Activated CD4-positive, alpha-beta T cell treated with anti-CD3 and anti-CD28 coated beads for 24 hours (primary cell): ENCODE results near the gene OR6Q1.

ENCODE experiments used
- DNase-seq, 2 donors: peaks; one replicate each; pipeline ENCODE4 v3.0.0-alpha.2; 2020; ENCODE audit warnings: low read depth in 2 of 2

OR6Q1 gene

DNA sequence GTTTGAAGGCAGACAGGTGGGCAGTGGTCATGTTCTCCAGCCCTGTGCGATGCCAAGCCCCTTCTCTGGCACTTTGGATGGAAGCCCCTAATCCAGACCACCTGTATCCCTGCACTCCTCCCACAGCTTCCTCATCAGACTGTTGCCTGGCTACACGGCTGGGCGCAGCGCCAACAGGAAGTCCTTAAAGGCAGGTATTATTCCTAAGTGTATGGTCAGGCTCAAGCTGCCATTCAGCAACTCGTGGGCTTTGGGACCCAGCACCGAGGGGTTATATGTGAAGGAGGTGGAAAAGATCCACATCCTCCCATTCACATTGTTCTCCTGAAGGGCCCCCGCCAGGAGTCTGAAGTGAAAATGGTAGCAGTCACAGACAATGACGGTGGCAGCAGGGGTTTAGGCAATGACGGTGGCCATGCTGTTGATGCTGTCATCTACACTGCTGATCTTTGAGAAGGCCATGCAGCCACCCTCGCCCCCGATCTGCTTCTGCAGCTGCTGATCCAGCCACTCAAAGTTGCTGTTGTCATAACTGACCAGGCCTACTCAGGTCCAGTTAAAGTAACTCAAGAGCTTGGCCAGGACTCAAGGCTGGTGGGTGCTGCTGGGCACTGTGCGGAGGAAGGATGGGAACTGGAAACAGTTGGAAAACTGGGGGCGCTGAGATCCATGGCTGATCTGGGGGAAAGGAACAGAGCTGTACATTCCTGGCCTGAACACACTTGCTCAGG lies 27.7 kb downstream of the OR6Q1 start:
- DNase-seq = no peak

DNA sequence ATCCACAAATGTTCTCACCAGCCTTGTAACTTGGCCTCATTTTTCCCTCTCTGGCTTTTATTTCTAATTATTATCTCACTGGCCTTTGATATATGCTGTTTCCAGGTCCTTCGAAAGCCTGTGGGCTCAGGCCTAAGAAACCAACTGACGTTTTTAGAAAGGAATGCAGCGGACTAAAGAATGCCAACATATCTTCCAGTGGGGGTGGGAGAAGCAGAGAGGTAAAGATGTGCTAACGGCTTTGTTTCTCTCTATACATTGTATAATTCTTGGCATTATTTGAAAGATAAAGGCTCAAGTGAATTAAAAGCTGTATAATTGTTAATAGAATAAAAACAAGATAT lies 28.2 kb downstream of the OR6Q1 start:
- DNase-seq = no peak

DNA sequence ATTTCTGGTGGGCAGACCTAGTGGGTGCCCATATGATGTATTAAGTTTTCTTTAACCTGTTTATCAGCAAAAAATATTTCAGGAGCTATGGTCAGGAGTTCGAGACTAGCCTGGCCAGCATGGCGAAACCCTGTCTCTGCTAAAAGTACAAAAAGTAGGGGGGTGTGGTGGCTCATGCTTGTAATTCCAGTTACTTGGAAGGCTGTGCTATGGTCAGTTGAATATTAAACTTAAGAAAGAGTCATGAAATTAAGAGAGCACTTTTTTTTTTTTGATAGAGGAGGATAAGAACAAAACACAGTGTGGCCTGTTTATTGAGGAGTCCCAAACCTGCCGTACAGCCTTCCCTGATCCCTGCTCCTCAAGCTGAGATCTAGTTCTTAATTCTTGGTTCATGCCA lies 29.8 kb downstream of the OR6Q1 start:
- DNase-seq = no peak

DNA sequence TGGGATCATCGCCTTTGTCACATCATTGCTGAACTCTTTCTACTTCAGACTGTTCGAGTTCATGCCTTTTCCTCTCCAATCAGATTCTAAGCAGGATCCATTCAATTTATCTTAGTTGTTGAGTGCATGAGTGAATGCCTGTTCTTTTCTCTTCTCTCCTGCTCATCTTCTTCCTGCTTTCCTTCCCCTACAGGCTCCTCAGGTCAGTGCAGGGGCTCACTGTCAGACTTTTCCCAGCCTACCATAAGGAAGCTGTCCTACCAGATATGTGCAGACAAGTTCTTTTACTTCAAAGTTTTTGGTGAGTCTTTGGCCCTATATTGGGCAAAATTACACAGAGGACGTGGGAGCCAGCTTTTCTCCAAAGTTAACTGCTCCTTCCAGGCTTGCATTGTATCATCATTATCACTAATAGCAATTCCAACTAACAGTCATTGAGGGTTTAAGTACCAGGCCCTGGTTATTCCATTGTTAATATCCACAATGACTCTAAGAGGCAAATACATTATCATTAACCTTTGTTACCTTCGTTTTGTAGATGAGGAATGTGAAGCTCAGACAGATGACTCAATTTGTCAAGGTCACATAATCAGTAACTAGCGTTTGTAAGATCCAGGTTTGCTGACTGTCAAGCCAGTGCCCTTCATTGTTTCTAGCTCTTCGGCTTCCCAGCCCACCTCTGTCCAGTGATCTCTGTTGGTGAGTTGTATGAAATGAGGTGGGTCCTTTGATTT lies 30.4 kb downstream of the OR6Q1 start:
- no peak for DNase-seq

DNA sequence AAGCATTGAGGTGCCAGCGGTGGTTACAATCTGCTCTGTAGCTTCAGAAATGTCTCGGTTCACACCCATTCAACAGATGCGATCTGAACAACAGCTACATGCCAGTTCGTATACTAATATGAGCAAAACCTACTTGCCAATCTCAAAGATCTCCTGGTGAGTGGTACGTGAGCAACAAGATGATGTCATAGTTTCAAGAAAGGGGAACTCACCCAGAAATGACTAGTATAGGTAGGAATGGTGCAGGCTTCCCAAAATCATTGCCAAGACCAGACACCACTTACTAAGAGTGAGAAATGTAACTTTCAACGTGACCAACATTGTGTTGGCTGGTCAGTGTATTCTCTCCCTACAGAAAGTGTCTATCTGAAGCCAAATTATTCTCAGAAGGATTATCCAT lies 31.1 kb downstream of the OR6Q1 start:
- no peak for DNase-seq

GRCh38 chr11:58067685-58068084 lies 36.9 kb downstream of the OR6Q1 start:
- DNase-seq = no peak

GRCh38 chr11:58068655-58069054 lies 37.9 kb downstream of the OR6Q1 start:
- DNase-seq = no peak

- DNase-seq = no peak
Observed at GRCh38 chr11:58070585-58070984, 39.8 kb downstream of the OR6Q1 start.

GRCh38 chr11:58075781-58076180 lies 45.0 kb downstream of the OR6Q1 start:
- no peak for DNase-seq
